HK-2 (cell line): ENCODE results near the gene MRTFA.
"Not testable (repeated sequence)": the region's sequence is repeated elsewhere in the genome, so short reads cannot be mapped to it uniquely, and the experiment has no call there.

Experiments used
- DNase-seq: peaks from one replicate; pipeline ENCODE4 v3.0.0-alpha.2; 2018; ENCODE audit not compliant: unreplicated experiment

The MRTFA gene

DNA sequence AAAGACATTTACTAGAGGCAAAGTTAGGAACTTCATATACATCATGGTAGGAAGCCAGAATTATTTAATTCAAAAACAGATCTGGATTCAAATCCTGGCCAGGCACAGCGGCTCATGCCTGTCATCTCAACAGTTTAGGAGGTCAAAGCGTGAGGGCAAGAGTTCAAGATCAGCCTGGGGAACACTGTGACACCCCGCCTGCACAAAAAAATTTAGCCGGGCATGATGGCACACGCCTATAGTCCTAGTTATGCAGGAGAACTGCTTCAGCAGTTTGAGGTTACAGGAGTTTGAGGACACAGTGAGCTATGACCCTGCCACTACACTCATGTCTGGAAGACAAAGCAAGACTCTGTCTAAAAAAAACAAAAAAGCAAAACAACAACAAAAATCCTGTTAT lies 8.9 kb downstream of the MRTFA start:
- DNase-seq: no peak

DNA sequence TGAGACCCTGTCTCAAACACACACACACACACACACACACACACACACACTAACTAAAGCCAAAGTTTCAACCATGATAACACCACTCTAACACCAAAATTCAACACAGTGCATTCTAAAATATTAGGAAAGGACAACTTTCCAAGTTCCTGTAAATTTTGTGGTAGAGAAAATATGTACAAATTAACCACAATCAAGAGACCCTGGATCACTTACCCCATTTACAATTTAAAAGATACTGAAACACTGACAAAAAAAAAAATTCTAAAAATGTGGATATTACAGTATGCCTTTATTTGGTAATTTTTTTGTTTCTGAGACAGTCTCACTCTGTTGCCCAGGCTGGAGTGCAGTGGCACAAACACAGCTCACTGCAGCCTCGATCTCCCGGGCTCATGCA lies 9.7 kb downstream of the MRTFA start:
- DNase-seq: no peak

DNA sequence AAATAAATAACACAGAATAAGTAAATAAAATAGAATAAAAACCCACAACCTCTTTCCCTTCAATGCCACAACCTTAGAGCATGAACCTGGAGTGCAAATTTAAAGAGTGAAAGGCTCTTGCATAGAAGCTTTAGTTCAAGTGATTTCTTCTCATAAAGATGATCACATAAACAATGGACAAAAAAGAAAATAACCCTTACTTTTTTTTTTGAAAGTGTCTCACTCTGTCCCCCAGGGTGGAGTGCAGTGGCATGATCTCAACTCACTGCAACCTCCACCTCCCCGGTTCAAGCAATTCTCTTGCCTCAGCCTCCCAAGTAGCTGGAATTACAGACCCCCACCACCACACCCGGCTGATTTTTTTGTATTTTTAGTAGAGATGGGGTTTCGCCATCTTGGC lies 10.7 kb downstream of the MRTFA start:
- not testable (repeated sequence) for DNase-seq

DNA sequence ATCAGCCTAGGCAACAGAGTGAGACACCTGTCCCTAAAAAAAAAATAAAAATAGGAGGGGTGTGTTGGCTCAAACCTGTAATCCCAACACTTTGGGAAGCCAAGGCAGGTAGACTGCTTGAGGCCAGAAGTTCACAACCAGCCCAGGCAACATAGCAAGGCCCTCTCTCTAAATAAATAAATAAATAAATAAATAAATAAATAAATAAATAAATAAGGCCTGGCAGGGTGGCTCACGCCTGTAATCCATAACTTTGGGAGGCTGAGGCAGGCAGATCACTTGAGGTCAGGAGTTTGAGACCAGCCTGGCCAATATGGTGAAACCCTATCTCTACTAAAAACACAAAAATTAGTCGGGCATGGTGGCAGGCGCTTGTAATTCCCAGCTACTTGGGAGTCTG lies 11.2 kb downstream of the MRTFA start:
- DNase-seq: not testable (repeated sequence)

DNA sequence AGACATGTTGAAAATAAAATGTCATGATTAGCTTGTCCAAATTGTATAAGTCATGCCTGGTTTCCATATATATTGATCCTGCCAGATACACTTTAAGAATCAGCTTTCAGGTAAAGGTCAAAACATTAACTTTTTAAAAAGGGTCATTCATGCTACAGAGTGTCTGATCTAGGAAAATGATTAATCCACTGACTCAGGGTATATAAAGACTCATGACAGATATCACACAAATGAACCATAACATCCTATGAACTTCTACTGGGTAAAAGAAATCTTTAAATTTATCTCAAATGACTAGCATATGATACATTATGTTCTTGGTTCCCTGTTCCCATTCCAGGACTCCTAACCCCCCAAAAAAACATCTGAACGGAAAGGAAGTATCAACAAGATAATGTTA lies 11.7 kb downstream of the MRTFA start:
- no peak for DNase-seq

DNA sequence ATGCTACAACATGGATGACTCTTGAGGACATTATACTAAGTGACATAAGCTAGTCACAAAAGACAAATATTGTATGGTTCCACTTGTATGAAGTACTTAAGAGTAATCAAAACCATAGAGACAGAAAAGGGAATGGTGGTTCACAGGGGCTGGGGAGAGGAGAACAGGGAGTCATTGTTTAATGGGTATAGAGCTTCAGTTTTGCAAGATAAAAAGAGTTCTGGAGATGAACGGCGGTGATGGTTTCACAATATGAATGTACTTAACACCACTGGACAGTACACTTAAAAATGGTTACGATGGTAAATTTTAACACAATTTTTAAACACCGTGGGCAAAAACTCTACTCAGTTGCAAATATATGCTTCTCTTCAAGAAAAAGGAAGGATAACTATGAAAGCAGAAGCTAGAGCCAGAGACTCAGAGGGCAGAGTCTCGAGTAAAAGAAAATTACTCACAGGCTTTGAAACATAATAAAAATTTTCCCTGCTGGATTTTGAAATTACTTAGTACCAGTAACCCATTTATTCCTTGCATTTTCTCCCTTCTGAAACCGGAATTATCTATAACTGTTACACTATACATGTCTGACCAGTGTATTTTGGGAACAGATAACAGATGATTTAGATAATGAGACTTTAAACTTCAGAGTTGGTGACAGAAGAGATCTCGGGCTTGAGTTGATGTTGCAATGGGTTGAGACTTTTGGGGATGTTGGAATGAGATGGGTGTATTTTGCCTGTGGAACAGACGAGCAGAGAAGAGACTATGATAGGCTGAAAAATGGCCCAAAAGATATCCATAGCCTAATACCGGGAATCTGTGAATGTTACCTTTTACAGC lies 15.0 kb downstream of the MRTFA start:
- DNase-seq: no peak

DNA sequence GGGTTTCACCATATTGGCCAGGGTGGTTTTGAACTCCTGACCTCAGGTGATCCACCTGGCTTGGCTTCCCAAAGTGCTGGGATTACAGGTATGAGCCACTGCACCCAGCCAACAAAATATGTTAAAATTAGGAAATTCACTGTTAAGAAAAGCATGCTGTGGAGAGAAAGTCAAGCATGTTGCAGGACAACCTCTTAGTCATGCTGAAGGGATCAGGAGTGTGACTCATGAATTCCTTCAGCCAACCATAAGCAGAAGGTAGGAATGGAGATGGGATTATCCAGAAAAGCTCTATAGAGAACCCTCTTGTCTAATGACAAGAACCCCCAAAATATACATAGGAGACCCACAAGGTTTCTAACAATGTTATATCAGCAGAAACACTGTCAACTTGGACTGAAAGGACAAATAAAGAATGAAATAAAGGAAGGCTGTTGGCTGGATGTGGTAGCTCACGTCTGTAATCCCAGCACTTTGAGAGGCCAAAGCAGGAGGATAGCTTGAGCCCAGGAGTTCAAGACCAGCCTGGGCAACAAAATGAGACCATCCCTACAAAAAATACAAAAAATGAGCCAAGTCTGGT lies 16.0 kb downstream of the MRTFA start:
- no peak for DNase-seq

DNA sequence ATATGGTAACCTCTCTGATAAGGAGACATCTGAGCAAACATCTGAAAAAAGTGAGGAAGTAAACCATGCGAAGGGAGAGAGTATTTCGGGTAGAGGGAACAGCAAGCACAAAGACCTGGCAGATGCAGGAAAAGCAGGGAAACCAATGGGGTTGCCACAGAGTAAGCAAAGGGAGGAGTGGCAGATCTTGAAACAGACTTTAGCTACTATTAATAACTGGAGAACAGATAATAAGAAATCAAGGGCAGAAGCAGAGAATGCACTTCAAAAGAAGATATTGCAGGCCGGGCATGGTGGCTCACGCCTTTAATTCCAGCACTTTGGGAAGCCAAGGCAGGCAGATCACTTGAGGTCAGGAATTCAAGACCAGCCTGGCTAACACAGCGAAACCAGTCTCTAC lies 18.1 kb downstream of the MRTFA start:
- DNase-seq: no peak

DNA sequence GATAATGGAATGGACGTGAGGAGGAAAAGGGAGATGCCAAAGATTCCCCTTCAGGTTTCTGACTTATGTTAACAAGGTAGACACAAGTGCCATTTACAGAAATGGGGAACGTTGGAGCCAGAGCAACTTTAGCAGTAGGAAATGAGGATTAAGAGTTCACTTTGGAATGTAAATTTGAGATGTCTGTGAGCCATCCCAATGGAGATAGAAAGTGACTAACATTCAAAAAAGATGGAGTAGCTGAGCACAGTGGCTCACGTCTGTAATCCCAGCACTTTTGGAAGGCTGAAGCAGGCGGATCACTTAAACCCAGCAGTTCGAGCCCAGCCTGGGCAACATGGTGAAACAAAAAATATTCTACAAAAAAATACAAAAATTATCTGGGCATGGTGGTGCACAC lies 19.9 kb downstream of the MRTFA start:
- no peak for DNase-seq

DNA sequence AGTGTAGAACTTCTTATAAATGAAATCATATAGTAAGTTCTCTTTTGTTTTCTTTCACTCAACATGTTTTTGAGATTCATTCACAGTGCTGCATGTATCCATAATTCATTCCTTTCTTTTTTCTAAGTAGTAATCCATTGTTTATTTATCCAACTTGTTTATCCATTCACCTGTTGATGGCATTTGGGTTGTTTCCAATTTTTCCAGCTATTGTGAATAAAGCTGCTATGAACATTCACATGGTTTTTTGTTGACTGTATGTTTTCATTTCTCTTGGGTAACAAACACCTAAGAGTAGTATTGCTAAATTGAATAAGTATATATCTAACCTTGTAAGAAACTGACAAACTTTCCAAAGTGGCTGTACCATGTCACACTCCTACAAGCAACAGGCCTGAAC lies 23.5 kb downstream of the MRTFA start:
- no peak for DNase-seq

DNA sequence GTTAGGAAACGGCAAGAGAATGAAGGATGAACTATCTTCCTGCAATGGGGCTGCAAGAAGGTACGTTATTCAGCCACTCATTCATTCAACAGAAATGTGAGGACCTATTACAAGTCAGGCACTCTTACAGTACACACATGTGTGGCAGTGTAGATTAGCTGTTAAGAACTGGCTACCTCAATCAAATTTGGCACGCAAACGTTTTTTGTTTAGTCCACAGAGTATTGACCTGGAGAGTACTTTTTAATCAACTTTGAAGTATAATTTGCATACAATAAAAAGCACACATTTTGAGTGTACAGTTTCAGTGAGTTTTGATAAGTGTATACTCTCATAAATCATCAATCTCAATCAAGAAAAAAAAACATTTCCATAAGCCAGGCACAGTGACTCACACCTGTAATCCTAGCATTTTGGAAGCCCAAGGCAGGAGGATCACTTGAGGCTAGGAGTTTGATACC lies 24.2 kb downstream of the MRTFA start:
- DNase-seq: no peak

DNA sequence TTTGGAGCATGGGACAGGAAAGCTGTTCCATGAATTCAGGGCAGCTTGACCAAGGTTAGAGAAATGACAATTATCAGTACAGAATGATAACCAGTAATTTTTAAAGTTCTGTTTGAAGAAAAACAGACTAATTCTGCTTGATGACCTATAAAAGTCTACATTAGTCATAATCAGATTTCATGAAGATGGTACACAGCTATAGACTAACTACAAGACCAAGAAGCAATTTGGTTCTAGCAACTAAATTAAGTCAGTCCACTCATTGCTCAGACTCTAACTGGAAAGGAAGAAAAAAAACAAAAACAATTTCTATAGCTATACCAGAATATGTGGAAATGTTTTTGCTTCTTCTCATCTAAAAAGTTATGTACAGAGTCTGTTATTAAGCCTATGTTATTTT lies 24.9 kb downstream of the MRTFA start:
- DNase-seq: no peak

DNA sequence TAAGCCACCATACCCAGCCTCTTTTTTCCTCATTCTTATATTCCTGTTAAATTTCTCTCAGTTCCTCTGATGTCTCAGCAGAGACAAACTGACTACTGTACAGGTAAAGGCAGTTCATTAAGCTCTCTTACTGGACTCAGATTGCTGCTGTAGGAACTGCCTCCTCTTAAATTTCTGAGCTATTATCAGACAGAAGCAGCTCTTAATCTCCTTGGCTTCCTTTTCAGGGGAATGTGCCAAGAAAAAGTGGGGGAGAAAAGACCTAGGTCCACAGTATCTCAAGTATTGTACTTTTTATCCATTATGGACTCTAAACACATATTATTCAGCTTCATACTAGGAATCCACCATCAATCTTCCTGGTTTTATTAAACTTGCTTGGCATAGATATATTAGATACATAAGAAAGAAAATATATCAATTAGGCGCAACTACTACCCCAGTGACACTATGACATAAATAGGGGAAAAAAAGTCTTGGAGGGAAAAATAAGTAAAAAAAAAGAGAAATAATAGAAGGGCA lies 26.1 kb downstream of the MRTFA start:
- DNase-seq: no peak

DNA sequence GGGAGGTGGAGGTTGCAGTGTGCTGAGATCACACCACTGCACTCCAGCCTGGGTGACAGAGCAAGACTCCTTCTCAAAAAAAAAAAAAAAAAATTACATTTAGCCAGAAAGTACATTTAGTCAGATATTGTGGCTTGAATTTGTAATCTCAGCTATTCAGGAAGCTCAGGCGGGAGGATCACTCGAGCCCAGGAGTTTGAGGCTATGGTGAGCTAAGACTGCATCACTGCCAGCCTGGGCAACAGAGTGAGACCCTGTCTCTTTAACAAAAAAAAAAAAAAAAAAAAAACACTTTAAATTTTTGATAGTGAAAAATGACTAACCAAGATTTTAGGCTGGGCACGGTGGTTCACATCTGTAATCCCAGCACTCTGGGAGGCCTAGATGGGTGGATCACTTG lies 27.3 kb downstream of the MRTFA start:
- no peak for DNase-seq

DNA sequence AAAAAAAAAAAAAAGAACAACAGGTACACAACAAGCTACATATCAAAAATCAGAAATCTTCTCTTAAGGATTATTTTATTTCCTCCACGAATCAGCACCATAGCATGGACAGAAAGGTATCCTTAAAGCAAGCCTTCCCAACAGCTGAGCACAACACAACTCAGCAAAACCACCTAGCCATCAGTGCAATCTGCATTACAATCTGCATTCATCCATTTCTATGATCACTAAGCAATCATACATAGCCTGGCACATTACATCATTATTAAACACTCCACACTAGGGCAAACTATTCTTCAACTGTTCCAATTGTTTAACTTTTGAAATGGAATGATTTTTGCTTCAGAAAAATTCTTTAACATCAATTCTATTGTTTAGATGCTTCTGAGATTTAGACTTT lies 29.0 kb downstream of the MRTFA start:
- DNase-seq: no peak

DNA sequence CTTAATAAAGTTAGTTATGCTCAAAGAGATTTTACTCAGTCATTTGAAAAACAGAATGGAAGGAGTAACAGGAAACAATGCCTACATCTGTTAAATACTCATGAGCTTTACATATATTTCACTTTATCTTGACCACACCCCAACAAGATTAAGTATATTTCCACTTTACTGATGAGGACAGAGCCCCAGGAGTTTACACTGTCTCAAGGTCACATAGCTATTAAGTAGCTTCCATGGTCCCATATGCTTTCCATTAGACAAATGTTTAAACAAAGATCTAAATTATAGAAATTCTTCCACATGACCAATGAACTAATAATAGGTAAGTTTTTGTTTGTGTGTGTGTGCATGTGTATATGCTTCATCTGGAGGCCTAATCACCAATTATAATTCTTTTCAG lies 30.2 kb downstream of the MRTFA start:
- DNase-seq: no peak

DNA sequence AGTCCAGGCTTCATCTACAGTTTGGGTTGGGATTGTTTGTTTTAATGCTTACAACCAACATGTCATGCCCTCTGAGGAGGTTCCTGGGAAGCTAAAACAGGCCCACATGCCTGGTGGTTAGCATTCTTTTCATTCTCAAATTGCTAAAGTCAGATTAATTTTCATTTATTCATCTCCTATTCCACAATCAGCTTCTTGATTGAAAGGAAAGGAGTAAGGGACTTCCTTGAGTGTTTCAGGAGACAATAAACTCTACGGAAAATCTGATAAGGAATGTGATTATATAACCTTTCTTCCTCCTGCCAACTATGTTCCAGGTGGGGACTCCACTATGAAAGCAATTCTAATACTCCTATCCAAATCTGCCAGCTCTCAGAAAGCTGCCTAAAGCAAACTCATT lies 30.8 kb downstream of the MRTFA start:
- no peak for DNase-seq

DNA sequence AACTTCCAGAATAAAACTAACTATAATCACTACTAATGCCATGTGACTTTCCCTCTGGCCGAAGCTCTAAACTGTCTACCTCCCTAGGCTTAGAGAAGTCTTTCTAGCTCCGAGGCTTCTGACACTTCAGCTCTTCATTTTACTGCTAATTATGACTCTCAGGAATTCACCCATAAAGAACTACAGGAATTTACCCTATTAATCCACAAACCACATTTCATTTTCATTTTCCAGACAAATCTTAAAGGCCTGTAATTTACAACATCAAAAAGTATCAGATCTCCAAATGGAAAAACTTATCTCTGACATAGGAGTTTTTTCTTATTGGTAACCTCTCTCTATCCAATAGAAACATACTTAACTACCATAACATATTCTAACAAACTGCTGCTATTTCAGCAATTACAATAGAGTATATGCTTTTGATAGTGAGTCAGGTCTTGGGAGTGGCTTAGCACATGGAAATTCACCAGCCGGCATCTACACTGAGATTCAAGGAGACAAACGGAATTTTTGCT lies 33.4 kb downstream of the MRTFA start:
- no peak for DNase-seq

DNA sequence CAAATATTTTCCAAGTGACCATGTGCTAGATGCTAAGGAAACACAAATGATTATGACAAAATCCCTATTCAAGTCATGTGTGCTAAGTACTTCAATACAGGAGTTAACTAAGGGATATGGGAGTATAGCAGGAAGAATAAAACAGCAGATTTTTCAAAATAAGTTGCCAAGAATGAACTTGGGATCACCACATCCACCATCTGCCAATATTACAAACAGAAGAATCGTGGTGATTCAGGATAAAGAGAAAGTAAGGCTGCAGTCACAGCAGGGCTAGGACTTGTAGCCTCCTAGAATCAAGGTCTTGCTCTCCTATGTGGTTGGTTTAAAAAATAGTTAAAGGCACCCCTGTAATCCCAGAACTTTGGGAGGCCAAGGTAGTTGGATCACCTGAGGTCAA lies 34.3 kb downstream of the MRTFA start:
- no peak for DNase-seq

DNA sequence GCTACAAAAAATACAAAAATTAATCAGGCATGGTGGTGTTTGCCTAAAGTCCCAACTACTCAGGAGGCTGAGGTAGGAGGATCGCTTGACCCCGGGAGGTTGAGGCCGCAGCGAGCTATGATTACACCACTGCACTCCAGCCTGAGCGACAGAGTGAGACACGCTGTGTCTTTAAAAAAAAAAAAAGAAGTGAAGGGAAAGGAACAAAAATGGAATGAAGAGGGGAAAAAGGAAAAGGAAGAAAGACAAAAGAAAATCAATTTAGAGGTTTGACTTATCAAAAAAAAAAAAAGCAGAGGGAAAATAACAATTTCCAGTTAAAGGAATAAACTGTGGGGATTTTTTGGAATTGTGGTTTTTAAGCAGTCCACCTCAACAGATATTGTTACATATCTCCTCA lies 36.8 kb downstream of the MRTFA start:
- DNase-seq: no peak

DNA sequence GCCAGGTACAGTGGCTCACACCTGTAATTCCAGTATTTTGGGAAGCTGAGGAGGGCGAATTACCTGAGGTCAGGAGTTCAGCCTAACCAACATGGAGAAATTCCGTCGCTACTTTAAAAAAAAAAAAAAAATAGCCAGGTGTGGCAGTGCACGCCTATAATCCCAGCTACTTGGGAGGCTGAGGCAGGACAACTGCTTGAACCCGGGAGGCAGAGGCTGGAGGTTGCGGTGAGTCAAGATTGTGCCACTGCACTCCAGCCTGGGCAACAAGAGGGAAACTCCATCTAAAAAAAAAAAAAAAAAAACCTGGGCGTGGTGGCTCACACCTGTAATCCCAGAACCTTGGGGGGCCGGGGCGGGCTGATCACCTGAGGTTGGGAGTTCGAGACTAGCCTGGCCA lies 37.8 kb downstream of the MRTFA start:
- not testable (repeated sequence) for DNase-seq

DNA sequence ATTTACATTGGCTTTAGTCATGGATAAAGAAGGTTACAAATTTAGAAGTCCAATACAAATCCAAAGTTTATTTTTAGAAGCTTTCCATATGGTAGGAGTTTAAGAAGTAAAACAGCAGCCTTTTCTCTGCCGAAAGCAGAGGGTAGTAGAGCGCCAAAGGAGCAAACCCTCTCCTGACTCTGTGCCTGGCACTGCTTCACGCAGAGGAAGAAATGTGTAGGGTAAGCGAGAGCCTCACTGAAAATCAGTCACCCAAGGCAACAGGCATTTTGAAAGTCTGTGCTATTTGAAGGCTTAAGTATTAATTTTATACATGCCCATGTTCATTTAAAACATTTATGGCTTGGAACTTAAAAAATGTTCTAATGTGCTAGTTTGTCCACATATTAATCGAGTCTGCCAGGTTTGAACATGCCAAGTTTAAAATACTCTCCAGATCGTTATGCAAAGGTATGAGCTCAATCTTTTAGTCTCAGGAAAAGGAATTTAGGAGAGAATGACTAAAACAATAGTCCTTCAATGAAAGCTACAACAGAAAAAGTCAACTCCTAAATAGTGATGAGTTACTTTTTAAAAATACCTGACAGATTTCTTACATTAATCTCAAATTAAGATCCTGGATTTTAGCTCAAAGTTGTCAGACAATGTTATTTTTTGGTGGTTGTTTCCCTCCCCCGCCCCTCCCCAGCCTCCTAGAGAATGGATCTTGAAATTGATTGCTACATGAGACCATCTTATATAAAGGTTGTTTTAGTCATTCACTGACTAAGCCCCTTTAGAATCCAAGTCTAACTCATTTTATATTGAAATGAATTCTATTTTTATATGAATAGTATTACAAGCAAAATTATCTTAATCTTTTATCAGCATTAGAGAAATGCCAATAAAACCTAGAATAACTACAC lies 38.7 kb downstream of the MRTFA start:
- no peak for DNase-seq
